RWPE1 (cell line): ENCODE measurements around the gene RNF227.

ENCODE experiments used
- CTCF ChIA-PET: fragments of 350-600 bp; sonication (Branson Sonifier 250); formaldehyde crosslinking; extraction: SDS; loops from one replicate; lab custom pipeline; 2021; lab: Yijun Ruan, JAX
- POLR2A ChIA-PET: fragments of 400-600 bp; formaldehyde crosslinking; extraction: SDS; loops from one replicate; lab custom pipeline; 2020; ENCODE audit warnings: antibody characterized with exemption; ENCODE audit not compliant: low non-redundant PET; lab: Yijun Ruan, JAX
- DNase-seq: peaks from one replicate; pipeline ENCODE4 v3.0.0; 2012; ENCODE audit warnings: low spot score
- H3K27ac ChIP-seq: fragments of 450-650 bp; 2 replicates; pipeline ENCODE4 v1.5.1; 2017
- CTCF ChIP-seq: fragments of 450-650 bp; conservative IDR thresholded peaks from 2 replicates; pipeline ENCODE4 v1.5.1; 2017; ENCODE audit warnings: low read depth, mild to moderate bottlenecking

The RNF227 gene

DNA sequence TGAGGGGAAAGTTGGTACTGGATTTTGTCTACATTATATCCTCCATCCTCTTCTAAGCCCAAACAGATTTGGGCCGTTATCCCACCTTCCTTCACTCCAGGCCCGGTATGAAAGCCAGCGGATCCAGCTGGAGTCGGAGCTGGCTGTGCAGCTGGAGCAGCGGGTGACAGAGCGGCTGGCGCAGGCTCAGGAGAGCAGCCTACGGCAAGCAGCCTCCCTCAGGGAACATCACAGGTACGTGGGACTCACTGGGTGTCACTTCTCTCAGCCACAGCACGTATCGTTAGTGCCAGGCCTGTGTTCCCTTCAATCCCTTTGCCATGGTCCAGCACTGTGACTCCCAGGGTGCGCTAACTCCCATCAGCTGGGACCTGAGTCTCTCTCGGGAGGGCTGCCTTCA lies 27.2 kb upstream of the RNF227 start:
- ChIA-PET POLR2A (interaction anchor here (0.5 kb wide), 1 partner anchor 55 kb away, joined by 3 read pairs; no protein-coding TSS in a partner anchor), CTCF (no interaction called here)
- TF ChIP-seq CTCF: no peak
- H3K27ac ChIP-seq: no peak overlapping the region
- DNase-seq: no peak

GRCh38 chr17:7940743-7941142 lies 24.7 kb upstream of the RNF227 start:
- DNase-seq: no peak
- ChIA-PET POLR2A (no interaction called here), CTCF (interaction anchor here (0.6 kb wide), 1 partner anchor 170 kb away, joined by 3 read pairs; no protein-coding TSS in a partner anchor)
- TF ChIP-seq CTCF: no peak
- no peak overlapping the region for H3K27ac ChIP-seq

DNA sequence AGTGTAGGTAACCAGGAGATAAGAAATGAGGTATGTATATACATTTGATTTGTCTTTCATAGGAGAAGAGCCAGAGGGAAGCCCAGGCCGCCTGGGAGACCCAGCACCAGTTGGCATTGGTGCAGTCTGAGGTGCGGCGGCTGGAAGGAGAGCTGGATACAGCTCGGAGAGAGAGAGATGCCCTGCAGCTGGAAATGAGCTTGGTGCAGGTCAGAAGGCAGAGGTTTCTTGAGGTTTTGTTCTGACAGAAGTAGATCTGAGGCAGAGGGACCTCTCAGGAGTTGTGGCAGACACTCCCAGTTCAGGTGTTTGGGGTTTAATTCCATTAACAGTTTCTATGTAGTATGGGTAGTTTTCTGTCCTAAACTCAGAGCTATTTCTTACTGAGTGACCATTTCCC lies 23.9 kb upstream of the RNF227 start:
- CTCF ChIA-PET: interaction anchor here (0.6 kb wide), 1 partner anchor 171 kb away, joined by 3 read pairs; no protein-coding TSS in a partner anchor
- POLR2A ChIA-PET: no interaction called here
- no peak for TF ChIP-seq CTCF
- no peak overlapping the region for H3K27ac ChIP-seq
- DNase-seq: no peak

DNA sequence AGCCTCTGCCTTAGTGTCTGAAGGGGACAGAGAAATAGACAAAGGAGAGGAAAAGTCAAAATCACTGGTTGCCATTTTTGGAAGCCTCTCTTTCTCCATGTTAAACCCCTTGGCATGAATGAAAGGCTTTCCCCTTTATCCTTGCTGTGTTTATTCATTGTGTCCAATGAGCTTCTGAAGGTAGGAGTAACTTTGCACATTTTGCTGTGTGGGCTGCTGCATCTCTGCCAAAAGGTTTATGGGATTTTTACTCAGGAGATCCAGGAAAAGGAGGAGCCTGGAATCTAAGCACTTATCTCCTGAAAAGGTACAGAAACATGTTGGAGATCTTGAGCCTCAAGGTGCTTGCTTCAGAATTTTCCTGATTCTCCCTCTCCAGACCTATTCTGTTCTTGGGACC lies 19.8 kb upstream of the RNF227 start:
- TF ChIP-seq CTCF: no peak
- no peak for DNase-seq
- no peak overlapping the region for H3K27ac ChIP-seq
- POLR2A ChIA-PET: interaction anchor here (0.5 to 0.6 kb wide), 2 partner anchors 106 to 236 kb away, joined by 3 read pairs; no protein-coding TSS in a partner anchor
- CTCF ChIA-PET: interaction anchor here (0.8 kb wide), 2 partner anchors 12 to 53 kb away, joined by 3 to 5 read pairs; no protein-coding TSS in a partner anchor

DNA sequence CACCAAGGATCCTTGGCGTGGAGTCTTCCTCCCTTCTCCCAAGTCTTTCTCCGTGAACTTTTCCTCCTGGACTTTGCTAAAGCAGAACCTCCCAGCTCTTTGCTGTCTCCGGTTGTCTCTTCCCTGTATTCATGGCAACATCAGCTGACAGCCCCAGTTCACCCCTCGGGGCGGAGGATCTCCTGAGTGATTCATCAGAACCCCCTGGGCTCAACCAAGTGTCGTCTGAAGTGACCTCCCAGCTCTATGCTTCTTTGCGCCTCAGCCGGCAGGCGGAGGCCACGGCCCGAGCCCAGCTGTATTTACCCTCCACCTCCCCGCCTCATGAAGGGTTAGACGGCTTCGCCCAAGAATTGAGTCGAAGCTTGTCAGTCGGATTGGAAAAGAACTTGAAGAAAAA lies 16.9 kb upstream of the RNF227 start:
- no peak for TF ChIP-seq CTCF
- POLR2A ChIA-PET: interaction anchor here (0.6 to 1.5 kb wide), 3 partner anchors 11 to 72 kb away, joined by 3 to 4 read pairs (median 3); no protein-coding TSS in a partner anchor
- peak overlapping the region; percentile 80 for H3K27ac ChIP-seq
- peak; percentile 55 for DNase-seq
- CTCF ChIA-PET: interaction anchor here (0.6 to 2.3 kb wide), 9 partner anchors 12 to 228 kb away, joined by 3 to 22 read pairs (median 4); partner anchors contain the start of genes EFNB3 and RNF227

DNA sequence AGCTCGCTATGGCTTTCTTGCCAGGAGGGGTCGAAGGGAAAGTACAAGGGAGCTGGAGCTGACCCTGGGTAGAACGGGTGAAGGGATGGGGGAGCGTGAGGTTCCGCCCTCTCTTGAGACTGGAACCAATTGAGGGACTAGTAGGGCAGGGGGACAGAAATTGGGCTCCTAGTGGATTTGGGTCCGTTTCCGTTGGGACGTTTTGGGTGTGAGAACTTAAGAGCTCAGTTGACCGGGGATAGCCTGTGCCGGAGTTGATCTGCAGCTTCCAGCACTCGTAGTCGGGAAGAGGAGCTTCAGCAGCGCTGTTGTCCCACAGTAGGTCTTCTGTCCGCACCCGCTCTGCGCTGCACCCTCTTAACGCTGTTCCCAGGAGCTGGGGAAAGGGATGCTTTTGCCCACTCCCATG lies 16.4 kb upstream of the RNF227 start:
- peak; percentile 44 for DNase-seq
- CTCF ChIA-PET: interaction anchor here (0.6 to 2.3 kb wide), 9 partner anchors 12 to 227 kb away, joined by 3 to 22 read pairs (median 4); partner anchors contain the start of genes EFNB3 and RNF227
- TF ChIP-seq CTCF: no peak
- peak overlapping the region; percentile 80 for H3K27ac ChIP-seq
- POLR2A ChIA-PET: interaction anchor here (0.5 to 1.5 kb wide), 5 partner anchors 12 to 72 kb away, joined by 3 to 4 read pairs (median 3); no protein-coding TSS in a partner anchor
